ENCODE results near the gene PKIG.

DNA sequence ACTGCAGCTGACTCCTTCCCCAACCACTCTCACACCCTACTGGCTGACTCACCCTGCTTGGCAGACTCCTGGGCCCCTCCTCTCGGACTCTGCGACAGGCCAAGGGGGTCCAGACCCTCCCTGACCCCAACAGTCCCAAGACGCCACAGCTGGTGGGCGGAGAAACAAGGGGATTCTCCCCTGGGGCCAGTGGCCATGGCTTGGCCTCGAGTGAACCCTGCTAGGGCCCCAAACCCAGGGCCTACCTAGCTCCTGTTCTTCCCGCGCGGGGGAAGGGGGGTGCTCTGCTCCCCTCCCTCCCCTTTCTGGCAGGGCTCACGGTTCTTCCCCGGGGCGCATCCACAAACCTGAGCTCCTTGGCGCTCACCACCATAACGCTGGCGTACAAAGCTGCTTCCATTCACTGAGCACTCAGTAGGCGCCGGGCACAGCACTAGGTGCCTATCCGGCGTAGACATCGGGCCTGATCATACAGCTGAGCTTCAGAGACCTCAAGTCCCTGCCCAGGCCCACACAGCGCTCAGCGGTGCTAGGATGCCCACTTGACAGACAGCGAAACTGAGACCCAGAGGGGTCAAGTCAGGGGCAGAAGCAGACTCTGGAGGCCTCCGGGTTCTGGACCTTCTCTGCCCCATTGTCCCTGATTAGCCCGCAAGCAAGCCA is 68.5 kb downstream of the PKIG start:
- TF ChIP-seq, protein P1, sequence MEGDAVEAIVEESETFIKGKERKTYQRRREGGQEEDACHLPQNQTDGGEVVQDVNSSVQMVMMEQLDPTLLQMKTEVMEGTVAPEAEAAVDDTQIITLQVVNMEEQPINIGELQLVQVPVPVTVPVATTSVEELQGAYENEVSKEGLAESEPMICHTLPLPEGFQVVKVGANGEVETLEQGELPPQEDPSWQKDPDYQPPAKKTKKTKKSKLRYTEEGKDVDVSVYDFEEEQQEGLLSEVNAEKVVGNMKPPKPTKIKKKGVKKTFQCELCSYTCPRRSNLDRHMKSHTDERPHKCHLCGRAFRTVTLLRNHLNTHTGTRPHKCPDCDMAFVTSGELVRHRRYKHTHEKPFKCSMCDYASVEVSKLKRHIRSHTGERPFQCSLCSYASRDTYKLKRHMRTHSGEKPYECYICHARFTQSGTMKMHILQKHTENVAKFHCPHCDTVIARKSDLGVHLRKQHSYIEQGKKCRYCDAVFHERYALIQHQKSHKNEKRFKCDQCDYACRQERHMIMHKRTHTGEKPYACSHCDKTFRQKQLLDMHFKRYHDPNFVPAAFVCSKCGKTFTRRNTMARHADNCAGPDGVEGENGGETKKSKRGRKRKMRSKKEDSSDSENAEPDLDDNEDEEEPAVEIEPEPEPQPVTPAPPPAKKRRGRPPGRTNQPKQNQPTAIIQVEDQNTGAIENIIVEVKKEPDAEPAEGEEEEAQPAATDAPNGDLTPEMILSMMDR (IDR thresholded peaks at IDR 0.05): no peak
- no peak for TF ChIP-seq POLR2AphosphoS5 (IDR thresholded peaks at IDR 0.05)

Measured in sigmoid colon (tissue), 4 donors.